ENCODE results near the gene TDP1. TPM values are rescaled to one million over a fixed set of nuclear protein-coding genes. Genes with fewer than 3 reads are reported as not detected.

Gene TDP1
- total and polyA plus RNA-seq, 2 experiments from 2014 or later: 12.1 to 19.4 TPM

GRCh38 chr14:89954070-89955021, 1.4 kb upstream of the TDP1 start, which contains the start of gene EFCAB11:
TSS of gene EFCAB11 (minus strand) at chr14:89954730. CDS start at chr14:89954660, 70 bp downstream.
- H3K4me2 ChIP-seq: peak within 1 kb of the TSS; percentile 84

DNA sequence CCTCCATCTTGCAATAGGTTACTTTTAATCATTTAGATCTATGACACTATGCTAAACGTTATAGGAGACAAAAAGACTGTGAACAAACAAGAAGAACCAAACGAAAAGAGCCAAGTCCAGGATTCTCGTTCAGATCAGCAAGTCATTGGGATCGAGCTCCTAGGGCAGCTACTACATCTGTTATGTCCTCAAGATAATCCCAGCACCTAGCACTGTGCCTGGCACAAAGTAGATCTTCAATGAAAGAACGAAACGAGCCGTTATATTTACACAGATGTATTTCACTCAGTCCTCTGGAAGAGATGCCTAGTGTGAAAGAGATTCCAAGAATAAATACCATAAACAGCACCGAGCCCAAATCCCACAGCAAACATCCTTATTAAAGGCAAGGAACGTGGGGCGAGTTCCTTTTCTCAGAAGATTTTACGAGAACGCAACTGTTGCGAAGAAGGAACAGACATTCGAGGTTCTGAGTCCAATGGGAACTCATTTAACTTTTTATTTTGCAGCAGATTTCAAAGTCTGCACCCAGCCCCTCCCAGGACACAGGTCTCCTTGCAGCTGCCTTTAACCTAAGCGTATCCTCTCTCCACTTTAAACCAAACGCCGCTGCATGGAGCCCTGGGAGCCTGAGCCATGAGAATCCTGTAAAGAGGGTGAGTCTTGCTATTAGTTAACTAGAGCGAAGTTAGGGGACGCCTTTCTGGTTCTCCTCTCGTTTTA, 544 bp upstream of the TDP1 start:
- Histone ChIP-seq H3K4me2 (peak overlapping the region; percentile 84), H2AFZ (peak overlapping the region; percentile 75), H3K9me2 (replicated peaks; ENCODE audit: insufficient read depth) (no peaks in the 10 kb centered on the region), H3K4me3 (peak overlapping the region; percentile 57), H3K27ac (peak overlapping the region; percentile 62), H3K9me3 (ENCODE audit: low read depth) (no peaks in the 10 kb centered on the region), H3K4me1 (ENCODE audit: insufficient read depth) (peaks cover 12% of the 10 kb centered on the region), H3K27me3 (no peaks in the 10 kb centered on the region), H4K20me1 (ENCODE audit: insufficient read depth, poor library complexity, severe bottlenecking) (no peaks in the 10 kb centered on the region), H3K36me3 (replicated peaks; ENCODE audit: insufficient read depth, low read depth) (no peaks in the 10 kb centered on the region), H3K79me2 (peaks cover 14% of the 10 kb centered on the region)
- TF ChIP-seq EZH2 (IDR thresholded peaks at IDR 0.05; ENCODE audit: borderline replicate concordance) (no peak), EZH2phosphoT487 (IDR thresholded peaks at IDR 0.05; ENCODE audit: low read depth, severe bottlenecking, unreplicated experiment) (no peak)
- TF ChIP-seq, protein P1, sequence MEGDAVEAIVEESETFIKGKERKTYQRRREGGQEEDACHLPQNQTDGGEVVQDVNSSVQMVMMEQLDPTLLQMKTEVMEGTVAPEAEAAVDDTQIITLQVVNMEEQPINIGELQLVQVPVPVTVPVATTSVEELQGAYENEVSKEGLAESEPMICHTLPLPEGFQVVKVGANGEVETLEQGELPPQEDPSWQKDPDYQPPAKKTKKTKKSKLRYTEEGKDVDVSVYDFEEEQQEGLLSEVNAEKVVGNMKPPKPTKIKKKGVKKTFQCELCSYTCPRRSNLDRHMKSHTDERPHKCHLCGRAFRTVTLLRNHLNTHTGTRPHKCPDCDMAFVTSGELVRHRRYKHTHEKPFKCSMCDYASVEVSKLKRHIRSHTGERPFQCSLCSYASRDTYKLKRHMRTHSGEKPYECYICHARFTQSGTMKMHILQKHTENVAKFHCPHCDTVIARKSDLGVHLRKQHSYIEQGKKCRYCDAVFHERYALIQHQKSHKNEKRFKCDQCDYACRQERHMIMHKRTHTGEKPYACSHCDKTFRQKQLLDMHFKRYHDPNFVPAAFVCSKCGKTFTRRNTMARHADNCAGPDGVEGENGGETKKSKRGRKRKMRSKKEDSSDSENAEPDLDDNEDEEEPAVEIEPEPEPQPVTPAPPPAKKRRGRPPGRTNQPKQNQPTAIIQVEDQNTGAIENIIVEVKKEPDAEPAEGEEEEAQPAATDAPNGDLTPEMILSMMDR (IDR thresholded peaks at IDR 0.05; ENCODE audit: poor library complexity): no peak
- 11% methylated on average over 20 of the region's 20 CpGs for WGBS (ENCODE audit: low lambda C conversion rate, missing lambda C conversion rate)
- DNase-seq (ENCODE audit: low spot score): peak; percentile 31

More at GRCh38 chr14:89954070-89955021, 1.4 kb upstream of the TDP1 start, which contains the start of gene EFCAB11:
- H3K27me3 ChIP-seq: no peaks in the 10 kb centered on the region
- peak within 1 kb of the TSS; percentile 57 for H3K4me3 ChIP-seq
- H3K79me2 ChIP-seq: peaks cover 14% of the 10 kb centered on the region
- H3K4me1 ChIP-seq (ENCODE audit: insufficient read depth): peaks cover 12% of the 10 kb centered on the region
- H3K36me3 ChIP-seq (replicated peaks; ENCODE audit: insufficient read depth, low read depth): no peaks in the 10 kb centered on the region
- TF ChIP-seq EZH2phosphoT487 (IDR thresholded peaks at IDR 0.05; ENCODE audit: low read depth, severe bottlenecking, unreplicated experiment) (no peak), EZH2 (IDR thresholded peaks at IDR 0.05; ENCODE audit: borderline replicate concordance) (no peak)
- TF ChIP-seq, protein P1 (IDR thresholded peaks at IDR 0.05; ENCODE audit: poor library complexity): peak; percentile 26
- WGBS (ENCODE audit: low lambda C conversion rate, missing lambda C conversion rate): 3% methylated on average over 43 of the region's 44 CpGs
- no peaks in the 10 kb centered on the region for H3K9me3 ChIP-seq (ENCODE audit: low read depth)
- DNase-seq (ENCODE audit: low spot score): peak; percentile 99
- H3K27ac ChIP-seq: peak within 1 kb of the TSS; percentile 65
- no peaks in the 10 kb centered on the region for H3K9me2 ChIP-seq (replicated peaks; ENCODE audit: insufficient read depth)
- H4K20me1 ChIP-seq (ENCODE audit: insufficient read depth, poor library complexity, severe bottlenecking): no peaks in the 10 kb centered on the region
- H2AFZ ChIP-seq: peak within 1 kb of the TSS; percentile 81

DNA sequence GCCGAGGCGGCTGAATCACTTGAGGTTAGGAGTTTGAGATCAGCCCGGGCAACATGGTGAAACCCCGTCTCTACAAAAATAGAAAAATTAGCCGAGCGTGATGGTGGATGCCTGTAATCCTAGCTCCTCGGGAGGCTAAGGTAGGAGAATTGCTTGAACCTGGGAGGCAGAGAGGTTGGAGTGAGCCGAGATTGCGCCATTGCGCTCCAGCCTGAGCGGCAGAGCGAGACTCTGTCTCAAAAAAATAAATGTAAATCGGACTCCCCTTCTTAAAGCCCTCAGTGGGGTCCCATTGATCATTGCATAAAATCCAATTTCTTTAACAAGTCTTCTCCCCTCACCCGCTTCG, 908 bp downstream of the TDP1 start:
- WGBS (ENCODE audit: low lambda C conversion rate, missing lambda C conversion rate): 21% methylated on average over 15 of the region's 15 CpGs
- peak overlapping the region; percentile 87 for H3K27ac ChIP-seq
- peak overlapping the region; percentile 83 for H3K4me2 ChIP-seq
- no peaks in the 10 kb centered on the region for H3K9me2 ChIP-seq (replicated peaks; ENCODE audit: insufficient read depth)
- no peaks in the 10 kb centered on the region for H4K20me1 ChIP-seq (ENCODE audit: insufficient read depth, poor library complexity, severe bottlenecking)
- no peaks in the 10 kb centered on the region for H3K27me3 ChIP-seq
- H3K36me3 ChIP-seq (replicated peaks; ENCODE audit: insufficient read depth, low read depth): no peaks in the 10 kb centered on the region
- no peaks in the 10 kb centered on the region for H3K9me3 ChIP-seq (ENCODE audit: low read depth)
- H3K4me1 ChIP-seq (ENCODE audit: insufficient read depth): peaks cover 16% of the 10 kb centered on the region
- peak overlapping the region; percentile 81 for H2AFZ ChIP-seq
- H3K4me3 ChIP-seq: peak overlapping the region; percentile 53
- H3K79me2 ChIP-seq: peaks cover 19% of the 10 kb centered on the region
- TF ChIP-seq EZH2phosphoT487 (IDR thresholded peaks at IDR 0.05; ENCODE audit: low read depth, severe bottlenecking, unreplicated experiment) (no peak), EZH2 (IDR thresholded peaks at IDR 0.05; ENCODE audit: borderline replicate concordance) (no peak)
- TF ChIP-seq, protein P1 (IDR thresholded peaks at IDR 0.05; ENCODE audit: poor library complexity): no peak
- DNase-seq (ENCODE audit: low spot score): no peak
